ENCODE results near the gene RSPH1. TPM values are rescaled to one million over a fixed set of nuclear protein-coding genes. Genes with fewer than 3 reads are reported as not detected.
A peak's percentile ranks its signal among the peaks of the same experiment; 100 is the strongest.

The RSPH1 gene
- total and polyA plus RNA-seq, 8 donors = 0.37 to 8.9 (median 1.8) TPM; not detected in 1

DNA sequence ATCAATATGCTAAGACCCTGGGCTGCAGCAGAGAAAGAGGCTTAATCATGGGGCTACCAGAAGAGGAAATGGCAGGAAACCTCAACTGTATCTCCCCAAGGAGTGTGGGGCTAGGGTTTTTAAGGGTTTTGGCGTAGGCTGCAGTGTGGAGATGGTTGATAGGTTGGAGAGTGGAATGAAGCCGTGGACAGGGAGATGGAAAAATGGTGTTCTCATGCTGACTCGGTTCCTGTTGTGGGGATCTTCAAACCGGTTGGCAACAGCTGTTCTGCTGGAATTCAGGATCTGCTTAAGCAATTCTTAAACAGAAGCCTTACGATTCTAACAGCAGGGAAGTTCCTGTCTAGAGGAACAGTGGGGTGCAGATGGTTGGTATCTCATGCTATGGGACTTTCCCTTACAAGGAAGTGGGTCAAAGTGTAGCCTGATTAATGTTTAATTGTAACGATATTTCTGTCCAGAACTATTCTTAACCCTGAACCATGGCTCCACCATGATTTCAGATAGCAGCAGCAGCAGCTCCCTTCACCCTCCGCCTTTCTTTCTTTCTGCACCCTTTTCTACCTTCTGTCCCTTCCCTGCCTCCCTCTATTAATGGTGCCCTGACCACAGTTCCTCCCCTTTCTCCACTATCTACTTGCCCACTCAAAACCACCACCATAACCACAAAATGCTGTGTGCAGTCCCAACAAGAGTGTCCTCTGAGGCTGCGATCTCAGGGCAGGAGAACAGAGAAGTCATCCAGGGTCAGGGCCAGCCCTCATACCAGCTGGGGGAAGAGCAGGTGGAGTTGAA lies 30.8 kb downstream of the RSPH1 start:
- no peaks in the 10 kb centered on the region for H3K36me3 ChIP-seq
- H3K27ac ChIP-seq = peak overlapping the region; percentile 76 to 93 (median 83)
- no peaks in the 10 kb centered on the region for H3K27me3 ChIP-seq
- DNase-seq = peak; percentile 43 to 65
- H3K9me3 ChIP-seq = no peaks in the 10 kb centered on the region
- H3K4me3 ChIP-seq = no peak overlapping the region
- H3K4me1 ChIP-seq = peaks cover 47 to 81% (median 68%) of the 10 kb centered on the region in 4 donors
- intact Hi-C loops (cut with DNase I; ENCODE audit: low total_unique reads) = no loop called here
- WGBS, 5 donors = 22 to 37% (median 26%) methylated on average over 8 of the region's 8 CpGs
- TF ChIP-seq, protein P1, sequence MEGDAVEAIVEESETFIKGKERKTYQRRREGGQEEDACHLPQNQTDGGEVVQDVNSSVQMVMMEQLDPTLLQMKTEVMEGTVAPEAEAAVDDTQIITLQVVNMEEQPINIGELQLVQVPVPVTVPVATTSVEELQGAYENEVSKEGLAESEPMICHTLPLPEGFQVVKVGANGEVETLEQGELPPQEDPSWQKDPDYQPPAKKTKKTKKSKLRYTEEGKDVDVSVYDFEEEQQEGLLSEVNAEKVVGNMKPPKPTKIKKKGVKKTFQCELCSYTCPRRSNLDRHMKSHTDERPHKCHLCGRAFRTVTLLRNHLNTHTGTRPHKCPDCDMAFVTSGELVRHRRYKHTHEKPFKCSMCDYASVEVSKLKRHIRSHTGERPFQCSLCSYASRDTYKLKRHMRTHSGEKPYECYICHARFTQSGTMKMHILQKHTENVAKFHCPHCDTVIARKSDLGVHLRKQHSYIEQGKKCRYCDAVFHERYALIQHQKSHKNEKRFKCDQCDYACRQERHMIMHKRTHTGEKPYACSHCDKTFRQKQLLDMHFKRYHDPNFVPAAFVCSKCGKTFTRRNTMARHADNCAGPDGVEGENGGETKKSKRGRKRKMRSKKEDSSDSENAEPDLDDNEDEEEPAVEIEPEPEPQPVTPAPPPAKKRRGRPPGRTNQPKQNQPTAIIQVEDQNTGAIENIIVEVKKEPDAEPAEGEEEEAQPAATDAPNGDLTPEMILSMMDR (IDR thresholded peaks at IDR 0.05) = no peak
- TF ChIP-seq EP300 (IDR thresholded peaks at IDR 0.05) (no peak), POLR2AphosphoS5 (IDR thresholded peaks at IDR 0.05) (peak in 2 of 3 donors; percentile 66 to 74), POLR2A (IDR thresholded peaks at IDR 0.05) (no peak)

DNA sequence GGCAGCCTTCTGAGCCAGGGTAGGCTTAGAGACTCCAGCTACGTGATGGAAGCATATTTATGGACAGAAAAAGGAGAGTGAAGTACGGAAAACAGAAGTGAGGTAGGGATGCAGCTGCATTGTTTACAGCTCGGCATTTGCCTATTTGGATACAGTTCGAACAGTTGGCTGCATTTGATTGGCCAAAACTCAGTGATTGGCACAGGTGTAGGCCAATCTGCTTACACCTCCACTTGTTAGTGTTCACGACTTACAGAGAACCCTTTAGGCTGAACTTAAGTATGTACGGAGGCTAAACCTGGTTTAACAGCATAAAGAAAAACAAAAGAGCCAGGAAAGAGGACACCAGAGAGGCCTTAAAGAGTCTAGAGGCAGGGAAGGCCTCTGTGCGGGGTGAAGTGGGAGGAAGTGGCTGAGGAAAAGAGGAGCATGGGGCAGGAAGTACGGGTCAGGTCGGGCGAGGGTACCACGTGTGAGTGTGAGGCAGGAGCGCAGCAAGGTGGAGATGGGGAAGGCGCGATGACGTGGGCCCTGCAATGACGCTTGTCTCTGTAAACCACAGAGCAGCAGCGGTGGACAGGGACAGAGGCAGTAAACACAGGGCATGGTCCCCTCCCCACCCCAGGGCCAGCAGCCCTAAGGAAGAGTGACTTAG lies 32.0 kb downstream of the RSPH1 start:
- H3K36me3 ChIP-seq = no peaks in the 10 kb centered on the region
- peak overlapping the region; percentile 76 to 93 (median 83) for H3K27ac ChIP-seq
- intact Hi-C loops (cut with DNase I; ENCODE audit: low total_unique reads) = no loop called here

DNA sequence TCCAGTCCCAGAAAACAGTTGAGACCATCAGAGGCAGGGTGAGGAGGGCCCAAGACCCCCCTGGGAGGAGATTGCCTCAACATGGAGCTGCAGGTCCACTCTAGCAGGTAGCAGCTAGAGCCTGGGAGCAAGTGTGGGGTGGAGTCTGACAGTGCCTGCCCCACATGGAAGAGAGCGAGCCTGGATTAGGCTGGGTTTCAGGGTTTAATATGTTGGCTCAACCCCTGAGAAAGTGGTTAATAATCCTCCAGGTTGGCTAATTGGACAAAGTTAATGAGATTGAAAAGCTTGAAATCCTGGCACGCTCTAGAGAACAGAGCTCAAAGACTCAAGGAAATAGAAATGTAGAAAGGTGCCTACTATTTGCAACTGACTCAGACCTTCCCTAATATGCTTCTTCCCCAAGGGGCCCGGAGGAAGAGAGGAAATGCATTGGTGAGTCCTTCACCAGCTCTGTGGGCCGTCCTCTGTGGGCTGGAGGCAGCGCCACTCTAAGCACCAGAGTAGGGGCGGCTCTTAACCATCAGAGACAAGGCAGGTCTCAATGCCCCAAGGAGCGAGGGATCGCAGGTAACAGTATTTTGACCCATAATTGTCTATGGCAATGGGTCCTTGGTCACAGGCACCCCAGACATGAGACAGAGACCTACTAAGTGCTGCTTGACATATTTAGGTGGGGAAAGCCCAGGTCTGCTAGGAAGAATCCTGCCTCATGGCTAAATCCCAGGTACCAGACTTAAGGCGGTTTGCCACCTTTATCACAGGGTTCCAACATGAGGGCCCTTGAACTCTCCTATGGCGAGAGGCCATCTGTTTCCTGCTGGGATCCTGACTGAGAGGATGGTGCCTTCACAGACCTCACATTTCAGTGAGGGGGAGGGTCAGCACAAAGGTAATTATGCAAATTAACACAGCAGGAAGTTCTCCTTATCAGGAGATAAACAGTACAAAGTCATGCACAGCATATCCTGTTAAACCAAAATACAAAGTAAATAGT lies 33.8 kb downstream of the RSPH1 start:
- Histone ChIP-seq H3K27ac (peak overlapping the region; percentile 76 to 93 (median 87)), H3K27me3 (no peaks in the 10 kb centered on the region), H3K36me3 (no peaks in the 10 kb centered on the region), H3K4me1 (peaks cover 41 to 75% (median 55%) of the 10 kb centered on the region in 4 donors), H3K9me3 (no peaks in the 10 kb centered on the region), H3K4me3 (no peak overlapping the region)
- peak; percentile 73 to 75 for DNase-seq
- WGBS, 5 donors = 29 to 65% (median 42%) methylated on average over 10 of the region's 10 CpGs
- intact Hi-C loops (cut with DNase I; ENCODE audit: low total_unique reads) = no loop called here
- TF ChIP-seq EP300 (IDR thresholded peaks at IDR 0.05) = no peak
- TF ChIP-seq, protein P1 (IDR thresholded peaks at IDR 0.05) = no peak
- TF ChIP-seq POLR2AphosphoS5 (IDR thresholded peaks at IDR 0.05) = peak in 2 of 3 donors; percentile 83 to 84
- TF ChIP-seq POLR2A (IDR thresholded peaks at IDR 0.05) = no peak

More for the DNA sequence above, 32.0 kb downstream of the RSPH1 start:
- TF ChIP-seq EP300 (IDR thresholded peaks at IDR 0.05) = no peak
- TF ChIP-seq POLR2AphosphoS5 (IDR thresholded peaks at IDR 0.05) = no peak
- no peak for TF ChIP-seq POLR2A (IDR thresholded peaks at IDR 0.05)
- TF ChIP-seq, protein P1 (IDR thresholded peaks at IDR 0.05) = no peak
- no peaks in the 10 kb centered on the region for H3K9me3 ChIP-seq
- H3K27me3 ChIP-seq = no peaks in the 10 kb centered on the region
- 58 to 77% (median 69%) methylated on average over 17 of the region's 17 CpGs for WGBS, 5 donors
- peaks cover 42 to 86% (median 66%) of the 10 kb centered on the region in 4 donors for H3K4me1 ChIP-seq
- H3K4me3 ChIP-seq = no peak overlapping the region
- peak; percentile 72 to 73 for DNase-seq

DNA sequence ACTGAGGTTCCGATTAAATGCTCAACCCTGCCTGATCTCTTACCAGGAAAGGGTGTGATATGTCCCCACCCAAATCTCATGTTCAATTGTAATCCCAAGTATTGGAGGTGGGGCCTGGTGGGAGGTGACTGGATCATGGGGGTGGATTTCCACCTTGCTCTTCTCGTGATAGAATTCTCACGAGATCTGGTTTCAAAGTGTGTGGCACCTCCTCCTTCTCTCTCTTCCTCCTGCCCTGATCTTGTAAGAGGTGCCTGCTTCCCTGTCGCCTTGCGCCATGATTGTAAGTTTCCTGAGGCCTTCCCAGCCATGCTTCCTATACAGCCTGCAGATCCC lies 34.9 kb downstream of the RSPH1 start:
- H3K36me3 ChIP-seq = no peaks in the 10 kb centered on the region
- no peak for DNase-seq
- no peaks in the 10 kb centered on the region for H3K9me3 ChIP-seq
- TF ChIP-seq, protein P1 (IDR thresholded peaks at IDR 0.05) = no peak
- no peak for TF ChIP-seq POLR2AphosphoS5 (IDR thresholded peaks at IDR 0.05)
- TF ChIP-seq POLR2A (IDR thresholded peaks at IDR 0.05) = no peak
- no peak for TF ChIP-seq EP300 (IDR thresholded peaks at IDR 0.05)
- H3K27me3 ChIP-seq = no peaks in the 10 kb centered on the region
- peaks cover 35 to 67% (median 48%) of the 10 kb centered on the region in 4 donors for H3K4me1 ChIP-seq
- intact Hi-C loops (cut with DNase I; ENCODE audit: low total_unique reads) = no loop called here
- peak overlapping the region; percentile 76 to 93 (median 87) for H3K27ac ChIP-seq
- H3K4me3 ChIP-seq = no peak overlapping the region
- WGBS, 5 donors = 56 to 72% (median 65%) methylated on average over 5 of the region's 5 CpGs
